HG02840 (cell line): Measurements from ENCODE around the gene HERPUD1.
"Not testable (repeated sequence)": the region's sequence is repeated elsewhere in the genome, so short reads cannot be mapped to it uniquely, and the experiment has no call there.

Experiments
- ATAC-seq: cut with Tn5 transposase; IDR thresholded peaks from one replicate; pipeline ENCODE4 v1.9.1; 2021; ENCODE audit warnings: mild to moderate bottlenecking, moderate library complexity, moderate number of reproducible peaks; ENCODE audit not compliant: unreplicated experiment, low FRiP score

Gene HERPUD1

DNA sequence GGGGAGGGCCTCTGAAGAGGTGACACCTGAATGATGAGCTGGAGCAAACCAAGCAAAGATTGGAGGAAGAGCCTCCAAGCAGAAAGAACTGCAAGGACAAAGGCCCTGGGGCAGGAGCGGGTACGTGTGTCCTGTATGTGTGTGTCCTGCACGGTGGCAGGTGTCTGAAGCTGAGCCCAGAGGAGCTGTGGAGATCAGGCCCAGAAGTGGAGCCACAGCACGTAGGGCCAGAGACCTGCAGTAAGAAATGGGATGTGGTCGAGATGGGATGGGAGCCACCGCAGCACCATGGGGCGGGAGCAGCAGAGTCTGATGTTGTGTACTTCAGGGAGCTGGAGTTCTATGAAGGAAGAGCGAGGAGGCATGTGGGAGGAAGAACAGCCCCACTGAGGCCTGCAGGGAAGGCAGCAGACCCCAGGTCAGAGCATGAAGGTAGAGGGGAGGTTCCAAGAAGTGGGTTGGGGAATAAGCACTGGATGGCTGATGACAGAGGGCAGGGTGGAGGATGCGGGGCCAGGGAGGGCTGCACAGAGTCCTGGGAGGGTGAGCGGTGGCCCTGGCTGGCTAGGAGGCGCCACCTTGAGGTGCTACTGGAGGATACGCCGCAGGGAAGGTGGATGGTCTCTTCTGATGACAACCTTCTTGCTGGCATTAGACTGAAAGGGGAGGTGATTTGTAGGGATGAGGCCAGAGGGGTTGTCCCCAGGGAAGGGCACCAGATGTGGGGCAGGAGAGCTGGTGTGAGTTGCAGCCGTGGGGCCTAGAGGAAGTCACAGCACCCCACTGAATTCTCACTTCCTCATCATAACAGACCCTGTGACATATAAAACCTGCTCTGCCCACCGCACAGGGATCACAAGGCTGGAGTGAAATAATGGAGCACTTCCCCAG lies 19.2 kb downstream of the HERPUD1 start:
- ATAC-seq, result no peak

- ATAC-seq, result no peak
Measured at GRCh38 chr16:56953006-56953405, 21.1 kb downstream of the HERPUD1 start.

DNA sequence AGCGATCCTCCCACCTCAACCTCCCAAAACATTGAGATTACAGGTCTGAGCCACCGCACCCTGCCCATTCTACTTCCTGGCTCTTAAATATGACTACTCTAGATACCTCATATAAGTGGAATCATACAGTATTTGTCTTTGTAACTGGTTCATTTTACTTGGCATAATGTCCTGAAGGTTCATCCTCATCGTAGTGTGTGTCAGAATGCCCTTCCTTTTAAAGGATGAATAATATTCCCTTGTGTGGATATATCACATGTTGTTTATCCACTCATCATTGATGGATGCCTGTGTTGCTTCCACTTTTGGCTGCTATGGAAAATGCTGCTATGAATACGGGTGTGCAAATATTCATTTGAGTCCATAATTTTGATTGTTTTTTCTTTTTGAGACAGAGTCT lies 24.1 kb downstream of the HERPUD1 start:
- ATAC-seq, result no peak

DNA sequence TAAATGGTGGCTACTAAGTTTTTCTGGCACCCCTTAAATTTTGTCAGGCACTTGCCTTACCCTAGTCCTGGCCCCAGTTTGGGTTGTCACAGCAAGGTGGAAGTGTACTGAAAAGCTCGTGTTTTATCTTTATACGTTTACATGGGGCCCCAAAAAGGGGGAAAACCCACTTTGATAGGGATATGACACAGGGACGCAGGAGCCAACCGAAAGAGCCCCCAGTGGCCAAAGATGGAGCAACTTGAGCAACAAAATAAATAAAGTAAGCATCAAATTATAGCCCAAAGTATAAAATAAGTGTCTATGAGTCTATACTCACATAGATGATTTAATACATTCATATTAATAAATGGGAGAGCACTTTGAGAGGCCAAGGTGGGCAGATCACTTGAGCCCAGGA lies 24.8 kb downstream of the HERPUD1 start:
- ATAC-seq, result no peak

GRCh38 chr16:56960681-56961281 lies 28.8 kb downstream of the HERPUD1 start:
- ATAC-seq, result no peak

- no peak for ATAC-seq
Measured at GRCh38 chr16:56961386-56961785, 29.4 kb downstream of the HERPUD1 start.

DNA sequence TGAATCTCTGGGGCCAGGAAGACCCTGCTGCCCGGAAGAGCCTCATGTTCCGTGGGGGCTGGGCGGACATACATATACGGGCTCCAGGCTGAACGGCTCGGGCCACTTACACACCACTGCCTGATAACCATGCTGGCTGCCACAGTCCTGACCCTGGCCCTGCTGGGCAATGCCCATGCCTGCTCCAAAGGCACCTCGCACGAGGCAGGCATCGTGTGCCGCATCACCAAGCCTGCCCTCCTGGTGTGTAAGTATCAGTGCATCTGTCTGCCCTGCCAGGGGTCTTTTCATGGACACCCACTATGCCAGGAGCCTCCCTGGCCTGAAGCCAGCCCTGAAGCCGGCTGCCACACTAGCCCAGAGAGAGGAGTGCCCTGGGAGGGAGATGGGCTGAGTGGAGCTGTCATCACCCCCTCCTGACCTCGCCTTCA lies 29.9 kb downstream of the HERPUD1 start, which contains the start of gene CETP:
CETP (plus strand) TSS at position 100 of the 431 bp plus-strand sequence; CDS start at position 130, 30 bp downstream.
- ATAC-seq, result no peak

DNA sequence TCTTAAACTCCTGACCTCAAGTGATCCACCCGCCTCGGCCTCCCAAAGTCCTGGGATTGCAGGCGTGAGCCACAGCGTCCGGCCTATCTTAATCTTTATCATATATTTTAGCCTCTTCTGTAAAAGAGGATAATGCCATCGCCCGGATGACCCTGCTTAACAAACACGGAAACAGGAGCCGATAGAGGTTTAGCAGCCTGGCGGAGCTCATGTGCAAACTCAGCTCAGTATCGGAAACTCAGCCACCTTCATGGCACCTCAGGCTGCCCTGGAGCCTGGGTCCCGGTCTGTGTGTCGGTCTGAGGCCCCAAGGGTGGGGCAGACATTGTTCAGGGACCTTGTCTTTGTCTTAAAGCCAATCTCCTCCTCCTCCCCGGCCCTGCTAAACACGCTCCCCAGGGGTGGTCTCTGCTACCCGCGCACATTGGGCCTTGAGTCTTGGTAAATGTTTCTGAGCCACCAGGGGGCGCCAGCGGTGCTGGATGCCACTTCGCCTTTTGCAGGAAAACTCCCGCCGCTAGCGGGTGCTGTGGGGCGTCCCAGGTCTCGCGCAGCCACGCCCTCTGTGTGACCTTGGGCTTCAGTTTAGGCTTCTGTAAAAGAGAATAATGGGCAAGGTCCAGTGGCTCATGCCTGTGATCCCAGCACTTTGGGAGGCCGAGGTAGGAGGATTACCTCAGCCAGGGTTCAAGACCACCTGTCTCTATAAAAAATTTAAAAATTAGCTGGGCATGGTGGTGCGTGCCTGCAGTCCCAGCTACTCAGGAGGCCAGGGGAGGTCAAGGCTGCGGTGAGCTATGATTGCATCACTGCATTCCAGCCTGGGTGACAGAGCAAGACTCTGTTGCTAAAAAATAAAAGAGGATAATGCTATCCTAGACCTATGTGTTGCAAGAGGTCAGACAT lies 32.6 kb downstream of the HERPUD1 start:
- no peak for ATAC-seq

GRCh38 chr16:56965149-56966092 lies 33.5 kb downstream of the HERPUD1 start:
- no peak for ATAC-seq

DNA sequence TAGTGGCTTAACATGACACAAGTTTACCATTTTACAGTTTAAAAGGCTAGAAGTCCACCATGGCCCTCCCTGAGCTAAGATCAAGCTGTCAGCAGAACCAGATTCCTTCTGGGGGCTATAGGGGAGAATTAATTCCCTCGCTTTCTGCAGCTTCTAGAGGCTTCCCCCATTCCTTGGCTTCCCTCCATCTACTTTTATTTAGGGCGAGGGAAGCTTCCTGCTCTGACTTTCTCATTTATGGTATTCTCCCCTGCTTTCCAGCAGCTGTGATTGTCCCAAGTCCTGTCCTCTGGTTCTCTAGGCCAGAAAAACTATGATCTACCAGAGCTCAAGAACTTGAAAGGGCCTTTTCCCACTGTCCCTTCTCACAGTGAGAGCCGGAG lies 34.1 kb downstream of the HERPUD1 start:
- ATAC-seq, result no peak

- no peak for ATAC-seq
Measured at GRCh38 chr16:56967733-56968132, 35.8 kb downstream of the HERPUD1 start.

GRCh38 chr16:56969769-56970168 lies 37.8 kb downstream of the HERPUD1 start:
- no peak for ATAC-seq

GRCh38 chr16:56970934-56971767 lies 39.2 kb downstream of the HERPUD1 start:
- ATAC-seq, result no peak

- ATAC-seq, result no peak
Measured at GRCh38 chr16:56971768-56972043, 39.8 kb downstream of the HERPUD1 start.

DNA sequence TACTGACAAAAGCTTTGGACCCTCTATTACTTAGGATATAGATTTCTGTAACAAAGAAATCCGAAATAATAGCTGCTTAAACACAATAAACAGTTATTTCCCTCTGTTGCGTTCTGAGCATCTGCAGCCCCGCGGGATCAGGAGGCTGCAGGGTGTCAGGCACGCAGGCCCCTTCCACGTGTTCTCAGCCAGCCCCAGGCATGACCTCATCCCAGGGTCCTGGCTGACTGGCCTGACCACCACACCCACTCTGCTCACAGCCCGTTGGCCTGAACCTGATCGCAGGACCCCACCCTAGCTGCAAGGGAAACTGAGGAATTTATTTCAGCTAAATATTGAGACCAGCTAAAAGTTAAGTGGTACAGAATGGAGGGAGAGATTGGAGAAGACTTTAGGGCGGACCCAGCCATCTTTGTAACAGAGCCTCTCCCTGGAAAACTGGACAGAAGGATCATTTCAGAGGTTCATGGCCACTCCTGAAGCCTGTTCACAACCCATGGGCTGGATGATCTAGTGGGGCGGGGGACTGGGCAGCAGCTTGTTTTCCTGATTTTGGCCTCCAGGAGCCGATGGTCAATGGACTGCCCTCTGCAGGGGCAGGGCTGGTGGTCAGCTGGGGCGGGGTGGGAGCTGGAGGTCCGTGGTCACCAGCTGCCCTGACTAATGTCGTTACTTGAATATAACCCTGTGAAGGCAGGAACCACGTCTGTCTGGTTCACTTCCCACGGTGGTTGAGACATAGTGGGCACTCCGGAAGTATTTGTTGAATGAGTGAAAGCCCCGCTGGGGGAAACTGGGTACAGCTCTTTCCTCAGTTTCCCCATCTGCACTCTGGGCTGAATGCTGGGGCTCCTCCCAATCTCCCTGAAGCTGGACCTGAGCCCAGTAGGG lies 40.7 kb downstream of the HERPUD1 start:
- ATAC-seq, result no peak

GRCh38 chr16:56973294-56973689 lies 41.4 kb downstream of the HERPUD1 start:
- no peak for ATAC-seq

GRCh38 chr16:56973899-56974298 lies 42.0 kb downstream of the HERPUD1 start:
- not testable (repeated sequence) for ATAC-seq
